Mesenchymal stem cell (in vitro differentiated cells and primary cell): ENCODE data around the gene MICA.

ENCODE experiments used
- DNase-seq: peaks from one replicate; pipeline ENCODE4 v3.0.0-alpha.2; 2013
- H2AFZ ChIP-seq: one replicate; pipeline ENCODE4 v1.6.1; 2013; ENCODE audit warnings: low read depth, mild to moderate bottlenecking, control low read depth, inconsistent platforms, low read length, moderate library complexity
- H2AK5ac ChIP-seq: 2 replicates; pipeline ENCODE4 v1.6.1; 2013; ENCODE audit warnings: low read length, moderate library complexity, mild to moderate bottlenecking, inconsistent platforms; ENCODE audit not compliant: severe bottlenecking
- H2BK120ac ChIP-seq: one replicate; pipeline ENCODE4 v1.6.1; 2013; ENCODE audit warnings: low read depth, mild to moderate bottlenecking, inconsistent platforms, low read length, moderate library complexity
- H2BK12ac ChIP-seq, 2 experiments: one replicate each; pipeline ENCODE4 v1.6.1; 2013; ENCODE audit warnings: inconsistent platforms in 2 of 2, low read length in 2 of 2, mild to moderate bottlenecking in 2 of 2, moderate library complexity in 2 of 2, control low read depth in 1 of 2
- H2BK15ac ChIP-seq: one replicate; pipeline ENCODE4 v1.6.1; 2013; ENCODE audit warnings: mild to moderate bottlenecking, low read depth, inconsistent platforms; ENCODE audit not compliant: poor library complexity, severe bottlenecking
- H2BK5ac ChIP-seq: 2 replicates; pipeline ENCODE4 v1.6.1; 2013; ENCODE audit warnings: low read depth, mild to moderate bottlenecking, low read length, control low read depth, inconsistent platforms; ENCODE audit not compliant: poor library complexity, severe bottlenecking
- H3K14ac ChIP-seq, 2 experiments: one replicate each; pipeline ENCODE4 v1.6.1; 2013; ENCODE audit warnings: inconsistent platforms in 2 of 2, low read length in 2 of 2, control low read depth in 1 of 2, mild to moderate bottlenecking in 1 of 2, moderate library complexity in 1 of 2
- H3K18ac ChIP-seq, 2 experiments: one replicate each; pipeline ENCODE4 v1.6.1; 2013; ENCODE audit warnings: inconsistent platforms in 2 of 2, low read length in 2 of 2, control low read depth in 1 of 2, low read depth in 1 of 2, mild to moderate bottlenecking in 1 of 2
- H3K23ac ChIP-seq, 2 experiments: one replicate each; pipeline ENCODE4 v1.6.1; 2013; ENCODE audit warnings: inconsistent platforms in 2 of 2, low read length in 2 of 2, mild to moderate bottlenecking in 2 of 2, moderate library complexity in 2 of 2, control low read depth in 1 of 2
- H3K27ac ChIP-seq: 2 replicates; pipeline ENCODE4 v1.5.1; 2013; ENCODE audit warnings: mild to moderate bottlenecking, moderate library complexity, low read length, control low read depth, inconsistent platforms; ENCODE audit not compliant: poor library complexity, severe bottlenecking
- H3K27me3 ChIP-seq, 2 experiments: 2 replicates each; pipeline versions ENCODE4 v1.6.1 to v1.7.0; 2013; ENCODE audit warnings: low read length in 2 of 2, mild to moderate bottlenecking in 2 of 2, moderate library complexity in 2 of 2, control low read depth in 1 of 2, inconsistent platforms in 1 of 2; ENCODE audit not compliant: control insufficient read depth in 1 of 2, insufficient read depth in 1 of 2
- H3K36me3 ChIP-seq, 2 experiments: 2 replicates each; pipeline versions ENCODE4 v1.6.1 to v1.7.0; 2013; ENCODE audit warnings: low read length in 2 of 2, control low read depth in 1 of 2, inconsistent platforms in 1 of 2, low read depth in 1 of 2, mild to moderate bottlenecking in 1 of 2; ENCODE audit not compliant: insufficient read depth in 2 of 2, control insufficient read depth in 1 of 2
- H3K4ac ChIP-seq, 2 experiments: one replicate each; pipeline ENCODE4 v1.6.1; 2013; ENCODE audit warnings: inconsistent platforms in 2 of 2, low read length in 2 of 2, mild to moderate bottlenecking in 2 of 2, moderate library complexity in 2 of 2, control low read depth in 1 of 2, low read depth in 1 of 2
- H3K4me1 ChIP-seq: 2 replicates; pipeline ENCODE4 v1.6.1; 2013; ENCODE audit warnings: low read depth, low read length, control low read depth; ENCODE audit not compliant: control insufficient read depth, insufficient read depth
- H3K4me2 ChIP-seq: 2 replicates; pipeline ENCODE4 v1.6.1; 2013; ENCODE audit warnings: low read length, mild to moderate bottlenecking, inconsistent platforms; ENCODE audit not compliant: poor library complexity, severe bottlenecking
- H3K4me3 ChIP-seq, 2 experiments: 2 replicates each; pipeline versions ENCODE4 v1.5.1 to v1.7.0; 2013; ENCODE audit warnings: low read length in 2 of 2, mild to moderate bottlenecking in 2 of 2, control low read depth in 1 of 2, low read depth in 1 of 2; ENCODE audit not compliant: insufficient read depth in 1 of 2
- H3K79me1 ChIP-seq: replicated peaks from 2 replicates; pipeline ENCODE4 v1.6.1; 2013; ENCODE audit warnings: mild to moderate bottlenecking, control low read depth, low read length, inconsistent platforms; ENCODE audit not compliant: poor library complexity, severe bottlenecking
- H3K9ac ChIP-seq: 2 replicates; pipeline ENCODE4 v1.7.0; 2013; ENCODE audit warnings: mild to moderate bottlenecking, low read length, moderate library complexity
- H3K9me3 ChIP-seq: 2 replicates; pipeline ENCODE4 v1.7.0; 2013; ENCODE audit warnings: mild to moderate bottlenecking, low read length; ENCODE audit not compliant: control insufficient read depth
- H4K8ac ChIP-seq: one replicate; pipeline ENCODE4 v1.6.1; 2013; ENCODE audit warnings: inconsistent platforms, mild to moderate bottlenecking, low read length, moderate library complexity
- H4K91ac ChIP-seq: one replicate; pipeline ENCODE4 v1.6.1; 2013; ENCODE audit warnings: mild to moderate bottlenecking, low read length, inconsistent platforms
- WGBS: methylation state at CpG from one replicate; pipeline ENCODE4 v1.1.7; 2013; ENCODE audit warnings: mixed read lengths; 5-methylcytosine and 5-hydroxymethylcytosine counted together

Gene MICA

GRCh38 chr6:31355583-31355948, 47.8 kb upstream of the MICA start:
- Histone ChIP-seq H3K36me3 (peaks cover 17 to 25% of the 10 kb centered on the region in 2 experiments), H2BK15ac (no peak overlapping the region), H2BK5ac (no peak overlapping the region), H2AK5ac (no peak overlapping the region), H3K4ac (no peak overlapping the region), H2AFZ (no peak overlapping the region), H3K79me1 (peaks cover 3% of the 10 kb centered on the region), H3K18ac (no peak overlapping the region), H3K9ac (peak overlapping the region; percentile 58), H3K9me3 (no peaks in the 10 kb centered on the region), H4K8ac (no peak overlapping the region), H3K27ac (no peak overlapping the region), H2BK120ac (no peak overlapping the region), H4K91ac (no peak overlapping the region), H3K4me3 (peak overlapping the region in 1 of 2 experiments; percentile 83), H3K27me3 (peaks cover 21 to 40% of the 10 kb centered on the region in 2 experiments), H3K23ac (no peak overlapping the region), H3K14ac (no peak overlapping the region), H3K4me1 (peaks cover 5% of the 10 kb centered on the region), H3K4me2 (no peak overlapping the region), H2BK12ac (no peak overlapping the region)
- peak; percentile 7 for DNase-seq
- 80% methylated on average over 5 of the region's 5 CpGs for WGBS

DNA sequence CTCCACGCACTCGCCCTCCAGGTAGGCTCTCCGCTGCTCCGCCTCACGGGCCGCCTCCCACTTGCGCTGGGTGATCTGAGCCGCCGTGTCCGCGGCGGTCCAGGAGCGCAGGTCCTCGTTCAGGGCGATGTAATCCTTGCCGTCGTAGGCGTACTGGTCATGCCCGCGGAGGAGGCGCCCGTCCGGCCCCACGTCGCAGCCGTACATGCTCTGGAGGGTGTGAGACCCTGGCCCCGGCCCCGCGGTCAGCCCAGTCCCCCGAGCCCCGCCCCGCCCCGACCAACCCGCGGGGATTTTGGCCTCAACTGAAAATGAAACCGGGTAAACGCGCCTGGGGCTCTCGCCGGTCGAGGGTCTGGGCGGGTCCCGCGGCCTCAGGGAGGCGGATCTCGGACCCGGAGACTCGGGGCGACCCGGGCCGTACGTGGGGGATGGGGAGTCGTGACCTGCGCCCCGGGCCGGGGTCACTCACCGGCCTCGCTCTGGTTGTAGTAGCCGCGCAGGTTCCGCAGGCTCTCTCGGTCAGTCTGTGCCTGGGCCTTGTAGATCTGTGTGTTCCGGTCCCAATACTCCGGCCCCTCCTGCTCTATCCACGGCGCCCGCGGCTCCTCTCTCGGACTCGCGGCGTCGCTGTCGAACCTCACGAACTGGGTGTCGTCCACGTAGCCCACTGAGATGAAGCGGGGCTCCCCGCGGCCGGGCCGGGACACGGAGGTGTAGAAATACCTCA, 47.0 kb upstream of the MICA start:
- Histone ChIP-seq H3K4me2 (peak overlapping the region; percentile 81), H3K4me3 (peak overlapping the region; percentile 79 to 83), H3K36me3 (peaks cover 17 to 25% of the 10 kb centered on the region in 2 experiments), H4K91ac (peak overlapping the region; percentile 61), H2BK120ac (no peak overlapping the region), H2AK5ac (no peak overlapping the region), H3K18ac (peak overlapping the region; percentile 48 to 79), H3K23ac (no peak overlapping the region), H3K9ac (peak overlapping the region; percentile 86), H3K4ac (no peak overlapping the region), H3K79me1 (peaks cover 3% of the 10 kb centered on the region), H2BK15ac (no peak overlapping the region), H3K4me1 (peaks cover 5% of the 10 kb centered on the region), H2BK5ac (no peak overlapping the region), H3K27me3 (peaks cover 17 to 32% of the 10 kb centered on the region in 2 experiments), H3K27ac (no peak overlapping the region), H2BK12ac (no peak overlapping the region), H4K8ac (peak overlapping the region; percentile 54), H2AFZ (peak overlapping the region; percentile 79), H3K14ac (peak overlapping the region in 1 of 2 experiments; percentile 44), H3K9me3 (no peaks in the 10 kb centered on the region)
- DNase-seq = peak; percentile 62
- 2% methylated on average over 39 of the region's 83 CpGs for WGBS

DNA sequence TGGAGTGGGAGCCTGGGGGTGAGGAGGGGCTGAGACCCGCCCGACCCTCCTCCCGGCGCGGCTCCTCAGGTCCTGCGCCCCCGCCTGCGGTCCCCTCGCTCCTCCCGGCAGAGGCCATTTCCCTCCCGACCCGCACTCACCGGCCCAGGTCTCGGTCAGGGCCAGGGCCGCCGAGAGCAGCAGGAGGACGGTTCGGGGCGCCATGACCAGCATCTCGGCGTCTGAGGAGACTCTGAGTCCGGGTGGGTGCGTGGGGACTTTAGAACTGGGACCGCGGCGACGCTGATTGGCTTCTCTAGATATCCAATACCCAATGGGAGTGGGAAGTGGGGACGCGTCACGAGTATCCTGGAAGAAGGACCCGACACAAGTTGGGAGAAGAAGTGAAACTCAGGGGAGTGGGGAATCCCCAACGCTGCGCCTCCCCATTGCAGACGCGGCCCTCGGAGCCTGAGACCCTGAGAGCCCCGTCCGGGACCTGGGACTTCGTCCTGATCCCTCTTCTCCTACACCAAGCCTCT, 46.4 kb upstream of the MICA start, which contains the start of gene HLA-B:
Gene HLA-B (minus strand): TSS at position 234 of the 521 bp plus-strand sequence. CDS start 21 bp downstream, at position 213.
- peak within 1 kb of the TSS; percentile 48 to 79 for H3K18ac ChIP-seq
- WGBS = under 1% methylated on average over 37 of the region's 39 CpGs
- H3K27me3 ChIP-seq = peaks cover 20 to 28% of the 10 kb centered on the region in 2 experiments
- H3K23ac ChIP-seq = no peak within 1 kb of the TSS
- H3K14ac ChIP-seq = peak within 1 kb of the TSS in 1 of 2 experiments; percentile 44
- H3K4me2 ChIP-seq = peak within 1 kb of the TSS; percentile 81
- H4K8ac ChIP-seq = peak within 1 kb of the TSS; percentile 81
- H2AFZ ChIP-seq = peak within 1 kb of the TSS; percentile 79
- H3K4me1 ChIP-seq = peaks cover 5% of the 10 kb centered on the region
- peak; percentile 98 for DNase-seq
- H3K79me1 ChIP-seq = peaks cover 3% of the 10 kb centered on the region
- H3K9me3 ChIP-seq = no peaks in the 10 kb centered on the region
- peaks cover 17 to 25% of the 10 kb centered on the region in 2 experiments for H3K36me3 ChIP-seq
- peak within 1 kb of the TSS; percentile 86 for H3K9ac ChIP-seq
- H3K4ac ChIP-seq = peak within 1 kb of the TSS in 1 of 2 experiments; percentile 40
- peak within 1 kb of the TSS; percentile 61 for H4K91ac ChIP-seq
- H3K4me3 ChIP-seq = peak within 1 kb of the TSS; percentile 79 to 83
- H3K27ac ChIP-seq = no peak within 1 kb of the TSS
- no peak within 1 kb of the TSS for H2AK5ac ChIP-seq
- no peak within 1 kb of the TSS for H2BK15ac ChIP-seq
- no peak within 1 kb of the TSS for H2BK120ac ChIP-seq
- H2BK5ac ChIP-seq = peak within 1 kb of the TSS; percentile 25
- H2BK12ac ChIP-seq = no peak within 1 kb of the TSS

- H4K91ac ChIP-seq = no peak overlapping the region
- H2BK15ac ChIP-seq = no peak overlapping the region
- no peak overlapping the region for H3K23ac ChIP-seq
- no peak overlapping the region for H2BK5ac ChIP-seq
- no peak overlapping the region for H2BK12ac ChIP-seq
- H3K14ac ChIP-seq = no peak overlapping the region
- peak overlapping the region; percentile 86 for H3K9ac ChIP-seq
- 42% methylated on average over 5 of the region's 6 CpGs for WGBS
- H3K36me3 ChIP-seq = peaks cover 17 to 25% of the 10 kb centered on the region in 2 experiments
- H3K4me1 ChIP-seq = peaks cover 5% of the 10 kb centered on the region
- peaks cover 3% of the 10 kb centered on the region for H3K79me1 ChIP-seq
- no peak overlapping the region for H3K4me2 ChIP-seq
- no peaks in the 10 kb centered on the region for H3K9me3 ChIP-seq
- no peak overlapping the region for H3K27ac ChIP-seq
- peak overlapping the region in 1 of 2 experiments; percentile 83 for H3K4me3 ChIP-seq
- H2AFZ ChIP-seq = no peak overlapping the region
- no peak overlapping the region for H2BK120ac ChIP-seq
- H2AK5ac ChIP-seq = no peak overlapping the region
- DNase-seq = peak; percentile 9
- H3K27me3 ChIP-seq = peaks cover 24 to 26% of the 10 kb centered on the region in 2 experiments
- no peak overlapping the region for H3K4ac ChIP-seq
- no peak overlapping the region for H4K8ac ChIP-seq
- H3K18ac ChIP-seq = no peak overlapping the region
Measured at GRCh38 chr6:31357886-31358285, 45.5 kb upstream of the MICA start.
